Activated T-cell treated with anti-CD3 and anti-CD28 coated beads, Interleukin-2, amount 50 U/mL, for 72 hours (primary cell): ENCODE data around the gene UBASH3A. TPM values are rescaled to one million over a fixed set of nuclear protein-coding genes. Genes with fewer than 3 reads are reported as not detected.

Experiments
- ATAC-seq, 2 donors: fragments of 150-1000 bp; cut with Tn5 transposase; replicated peaks in 1 of 2; 2 replicates each; pipeline ENCODE4 v1.10.0; 2021; ENCODE audit warnings: moderate library complexity in 2 of 2, mild to moderate bottlenecking in 1 of 2
- DNase-seq, 2 donors: peaks; one replicate each; pipeline ENCODE4 v3.0.0; 2021 to 2022; ENCODE audit warnings: mixed read lengths in 1 of 2
- H3K27ac Mint-ChIP-seq: one replicate; pipeline ENCODE4 v1.8.0; 2022; ENCODE audit warnings: mild to moderate bottlenecking, moderate library complexity, mixed read lengths
- H3K27me3 Mint-ChIP-seq: one replicate; pipeline ENCODE4 v1.8.0; 2022; ENCODE audit warnings: low read depth, mixed read lengths
- H3K36me3 Mint-ChIP-seq, 2 donors: one replicate each; pipeline ENCODE4 v1.8.0; 2022; ENCODE audit warnings: mixed read lengths in 2 of 2, mild to moderate bottlenecking in 1 of 2; ENCODE audit not compliant: insufficient read depth in 2 of 2
- H3K4me1 Mint-ChIP-seq: one replicate; pipeline ENCODE4 v1.8.0; 2022; ENCODE audit warnings: low read depth, mixed read lengths
- H3K4me3 Mint-ChIP-seq, 2 donors: one replicate each; pipeline ENCODE4 v1.8.0; 2022; ENCODE audit warnings: mild to moderate bottlenecking in 2 of 2, mixed read lengths in 2 of 2, moderate library complexity in 2 of 2
- H3K9me3 Mint-ChIP-seq, 2 donors: one replicate each; pipeline ENCODE4 v1.8.0; 2022; ENCODE audit warnings: mixed read lengths in 2 of 2
- total RNA-seq, 2 donors: library from RNA; stranded (reverse); gene quantifications; one replicate each; pipeline ENCODE4 v1.2.3, GENCODE V29; 2022

UBASH3A gene
- total RNA-seq, 2 donors from 2014 or later: 54.5 to 57.4 TPM

- peak; percentile 61 to 66 for DNase-seq
- Mint-ChIP-seq H3K9me3 (no peaks in the 10 kb centered on the region), H3K4me1 (peaks cover 75% of the 10 kb centered on the region), H3K27me3 (no peaks in the 10 kb centered on the region), H3K4me3 (no peak overlapping the region), H3K36me3 (peaks cover 10 to 36% of the 10 kb centered on the region in 2 donors), H3K27ac (no peak overlapping the region)
- ATAC-seq: peak; percentile 25 to 32
Measured at GRCh38 chr21:42411197-42411869, 7.6 kb downstream of the UBASH3A start.

- H3K27ac Mint-ChIP-seq: no peak overlapping the region
- ATAC-seq: no peak
- peaks cover 75% of the 10 kb centered on the region for H3K4me1 Mint-ChIP-seq
- H3K9me3 Mint-ChIP-seq: no peaks in the 10 kb centered on the region
- no peaks in the 10 kb centered on the region for H3K27me3 Mint-ChIP-seq
- no peak for DNase-seq
- peak overlapping the region in 1 of 2 donors; percentile 42 for H3K4me3 Mint-ChIP-seq
- H3K36me3 Mint-ChIP-seq: peaks cover 5 to 35% of the 10 kb centered on the region in 2 donors
Measured at GRCh38 chr21:42411891-42412635, 8.4 kb downstream of the UBASH3A start.

DNA sequence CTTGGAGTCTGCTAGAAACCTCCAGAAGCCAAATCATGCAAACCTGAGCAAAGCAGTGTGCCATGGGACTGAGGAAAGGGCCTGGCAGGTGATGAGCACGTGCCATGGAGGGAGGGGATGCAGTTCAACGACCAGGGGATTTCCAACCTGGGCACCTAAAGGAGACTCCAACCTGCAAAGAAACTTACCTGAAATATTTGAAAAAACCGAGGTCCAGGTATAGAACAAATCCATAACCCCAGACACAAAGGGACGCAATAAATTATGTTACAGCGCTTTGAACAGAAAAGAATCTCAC, 8.9 kb downstream of the UBASH3A start:
- H3K36me3 Mint-ChIP-seq: peaks cover 8 to 37% of the 10 kb centered on the region in 2 donors
- ATAC-seq: no peak
- H3K27ac Mint-ChIP-seq: no peak overlapping the region
- H3K4me3 Mint-ChIP-seq: peak overlapping the region in 1 of 2 donors; percentile 42
- peaks cover 75% of the 10 kb centered on the region for H3K4me1 Mint-ChIP-seq
- H3K9me3 Mint-ChIP-seq: peaks cover 0 to 2% of the 10 kb centered on the region in 2 donors
- DNase-seq: no peak
- H3K27me3 Mint-ChIP-seq: no peaks in the 10 kb centered on the region

GRCh38 chr21:42413093-42413492, 9.4 kb downstream of the UBASH3A start:
- Mint-ChIP-seq H3K4me3 (peak overlapping the region; percentile 74 to 75), H3K9me3 (peaks cover 0 to 2% of the 10 kb centered on the region in 2 donors), H3K27me3 (no peaks in the 10 kb centered on the region), H3K27ac (peak overlapping the region; percentile 94), H3K36me3 (peaks cover 8 to 36% of the 10 kb centered on the region in 2 donors), H3K4me1 (peaks cover 75% of the 10 kb centered on the region)
- ATAC-seq (no peak), DNase-seq (no peak)

GRCh38 chr21:42413500-42413899, 9.8 kb downstream of the UBASH3A start:
- H3K4me1 Mint-ChIP-seq: peaks cover 75% of the 10 kb centered on the region
- H3K4me3 Mint-ChIP-seq: peak overlapping the region; percentile 74 to 75
- ATAC-seq (peak; percentile 23 to 48), DNase-seq (peak; percentile 69 to 70)
- H3K9me3 Mint-ChIP-seq: peaks cover 0 to 2% of the 10 kb centered on the region in 2 donors
- H3K27me3 Mint-ChIP-seq: no peaks in the 10 kb centered on the region
- peaks cover 11 to 38% of the 10 kb centered on the region in 2 donors for H3K36me3 Mint-ChIP-seq
- H3K27ac Mint-ChIP-seq: peak overlapping the region; percentile 94

DNA sequence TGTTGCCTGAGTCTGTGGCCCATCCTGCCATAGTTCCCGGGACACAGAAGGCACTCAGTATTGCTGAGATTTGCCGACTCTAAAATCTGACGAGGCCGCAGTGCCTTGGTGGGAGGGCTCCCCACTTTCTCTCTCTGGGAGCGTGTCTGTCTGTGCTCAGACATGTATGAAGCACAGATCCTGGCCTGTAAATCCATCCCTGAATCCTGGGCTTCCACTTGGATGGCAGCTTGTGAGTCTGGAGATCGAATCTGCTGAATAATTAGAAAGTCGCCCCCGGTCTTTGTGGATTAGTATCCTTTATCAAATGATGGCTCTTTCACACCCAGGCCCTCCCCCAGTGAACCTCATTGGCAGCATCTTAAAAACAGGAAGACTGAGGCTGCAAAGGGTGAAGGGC, 10.4 kb downstream of the UBASH3A start:
- peaks cover 0 to 2% of the 10 kb centered on the region in 2 donors for H3K9me3 Mint-ChIP-seq
- peaks cover 78% of the 10 kb centered on the region for H3K4me1 Mint-ChIP-seq
- peaks cover 12 to 43% of the 10 kb centered on the region in 2 donors for H3K36me3 Mint-ChIP-seq
- H3K27ac Mint-ChIP-seq: peak overlapping the region; percentile 94
- H3K27me3 Mint-ChIP-seq: no peaks in the 10 kb centered on the region
- DNase-seq (no peak), ATAC-seq (no peak)
- H3K4me3 Mint-ChIP-seq: peak overlapping the region; percentile 74 to 75

GRCh38 chr21:42414553-42414927, 10.8 kb downstream of the UBASH3A start:
- DNase-seq: no peak
- Mint-ChIP-seq H3K4me3 (peak overlapping the region; percentile 74 to 75), H3K36me3 (peaks cover 17 to 48% of the 10 kb centered on the region in 2 donors), H3K4me1 (peaks cover 78% of the 10 kb centered on the region), H3K27me3 (no peaks in the 10 kb centered on the region), H3K9me3 (peaks cover 4 to 6% of the 10 kb centered on the region in 2 donors), H3K27ac (peak overlapping the region; percentile 94)
- no peak for ATAC-seq

GRCh38 chr21:42414928-42415769, 11.4 kb downstream of the UBASH3A start:
- H3K4me1 Mint-ChIP-seq: peaks cover 78% of the 10 kb centered on the region
- H3K36me3 Mint-ChIP-seq: peaks cover 20 to 48% of the 10 kb centered on the region in 2 donors
- peak overlapping the region; percentile 94 for H3K27ac Mint-ChIP-seq
- peaks cover 4 to 10% of the 10 kb centered on the region in 2 donors for H3K9me3 Mint-ChIP-seq
- peak overlapping the region; percentile 74 for H3K4me3 Mint-ChIP-seq
- ATAC-seq (peak; percentile 81 to 84), DNase-seq (peak; percentile 94 to 98)
- H3K27me3 Mint-ChIP-seq: no peaks in the 10 kb centered on the region

GRCh38 chr21:42417533-42417932, 13.8 kb downstream of the UBASH3A start:
- ATAC-seq: peak; percentile 28 to 41
- peaks cover 23 to 67% of the 10 kb centered on the region in 2 donors for H3K36me3 Mint-ChIP-seq
- DNase-seq: peak in 1 of 2 donors; percentile 62

DNA sequence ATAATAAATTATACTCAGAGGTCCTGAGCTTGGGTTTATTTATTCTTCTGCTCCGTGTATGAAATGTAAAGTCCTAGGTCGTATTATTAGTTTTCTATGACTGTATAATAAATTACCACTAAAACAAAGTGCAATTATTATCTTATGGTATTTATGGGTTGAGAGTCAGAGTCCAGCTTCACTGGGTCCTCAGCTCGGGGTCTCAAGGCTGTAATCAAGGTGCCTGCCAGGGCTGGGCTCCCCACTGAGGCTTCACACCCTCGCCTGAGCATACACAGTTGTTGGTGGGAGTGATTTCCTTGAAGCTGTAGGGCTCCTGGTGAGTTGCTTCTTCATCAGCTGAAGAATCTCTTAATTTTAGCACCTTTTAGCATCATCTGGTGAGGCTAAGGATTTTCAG, 15.2 kb downstream of the UBASH3A start:
- peaks cover 4 to 10% of the 10 kb centered on the region in 2 donors for H3K9me3 Mint-ChIP-seq
- no peaks in the 10 kb centered on the region for H3K27me3 Mint-ChIP-seq
- no peak overlapping the region for H3K27ac Mint-ChIP-seq

More at GRCh38 chr21:42417533-42417932, 13.8 kb downstream of the UBASH3A start:
- peaks cover 4 to 10% of the 10 kb centered on the region in 2 donors for H3K9me3 Mint-ChIP-seq
- H3K27me3 Mint-ChIP-seq: no peaks in the 10 kb centered on the region
- peak overlapping the region; percentile 30 for H3K27ac Mint-ChIP-seq
- H3K4me1 Mint-ChIP-seq: peaks cover 98% of the 10 kb centered on the region
- peak overlapping the region; percentile 47 to 49 for H3K4me3 Mint-ChIP-seq

DNA sequence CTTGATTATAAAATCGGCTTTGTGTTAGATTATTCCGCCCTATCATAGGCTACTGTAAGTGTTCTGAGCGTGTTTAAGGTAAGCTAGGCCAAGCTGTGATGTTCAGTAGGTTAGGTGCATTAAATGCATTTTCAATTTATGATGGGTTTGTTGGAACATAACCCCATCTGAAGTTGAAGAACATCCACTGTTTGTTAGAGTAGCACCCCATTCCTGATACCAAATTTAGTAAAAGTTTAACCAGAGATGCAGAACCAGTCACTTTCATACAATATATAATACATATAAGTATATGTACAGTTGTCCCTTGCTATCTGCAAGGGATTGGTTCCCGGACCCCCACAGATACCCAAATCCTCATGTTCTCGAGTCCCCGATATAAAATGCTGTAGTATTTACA, 16.1 kb downstream of the UBASH3A start:
- ATAC-seq: no peak
- Mint-ChIP-seq H3K4me1 (peaks cover 98% of the 10 kb centered on the region), H3K27ac (no peak overlapping the region), H3K36me3 (peaks cover 26 to 65% of the 10 kb centered on the region in 2 donors), H3K27me3 (no peaks in the 10 kb centered on the region), H3K9me3 (peaks cover 4 to 10% of the 10 kb centered on the region in 2 donors), H3K4me3 (no peak overlapping the region)
- no peak for DNase-seq

More for the DNA sequence above, 15.2 kb downstream of the UBASH3A start:
- H3K4me3 Mint-ChIP-seq: no peak overlapping the region
- peaks cover 26 to 65% of the 10 kb centered on the region in 2 donors for H3K36me3 Mint-ChIP-seq
- ATAC-seq (no peak), DNase-seq (no peak)
- peaks cover 98% of the 10 kb centered on the region for H3K4me1 Mint-ChIP-seq

DNA sequence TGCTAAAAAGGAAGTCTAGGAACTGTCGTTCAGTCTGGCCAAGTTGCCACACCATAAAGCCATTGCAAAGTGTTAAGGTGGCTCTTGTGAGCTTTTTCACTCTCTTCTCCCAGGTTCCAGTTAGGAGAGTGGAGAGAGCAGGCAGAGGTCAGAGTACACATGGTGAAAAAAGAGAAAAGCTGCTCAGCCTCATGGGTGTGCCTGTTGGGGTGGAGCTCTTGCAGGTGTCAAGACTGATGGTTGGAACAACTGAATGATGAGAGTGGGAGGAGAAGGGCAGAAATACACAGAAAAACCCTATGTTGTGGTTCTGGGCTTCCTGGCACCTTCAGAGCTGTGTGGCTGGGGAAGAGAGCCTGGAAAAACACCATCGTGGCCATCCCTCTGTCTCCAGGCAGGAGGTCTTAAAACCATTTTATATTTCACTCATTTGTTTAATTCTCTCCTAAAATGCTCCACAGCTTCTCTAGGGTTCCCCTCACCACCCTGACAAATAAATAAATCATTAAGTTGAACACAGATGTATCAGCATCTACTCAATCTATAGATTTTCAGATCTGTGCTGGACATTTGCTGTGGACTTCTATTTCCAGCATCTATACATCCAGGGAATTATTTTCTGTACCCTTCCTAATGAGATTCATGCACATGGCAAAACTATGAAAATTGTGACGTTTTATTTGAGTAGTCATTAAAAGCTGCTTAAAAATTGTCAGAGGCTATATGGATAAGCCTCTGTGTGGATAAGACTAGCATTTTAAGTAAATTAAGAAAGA, 17.5 kb downstream of the UBASH3A start:
- DNase-seq: peak; percentile 26 to 45
- Mint-ChIP-seq H3K27me3 (no peaks in the 10 kb centered on the region), H3K27ac (peak overlapping the region; percentile 51), H3K4me3 (peak overlapping the region; percentile 68), H3K36me3 (peaks cover 31 to 73% of the 10 kb centered on the region in 2 donors), H3K9me3 (peaks cover 5 to 10% of the 10 kb centered on the region in 2 donors), H3K4me1 (peaks cover 98% of the 10 kb centered on the region)
- ATAC-seq: peak; percentile 6 to 23
